ENCODE measurements around the gene HEATR5A.

Gene HEATR5A

DNA sequence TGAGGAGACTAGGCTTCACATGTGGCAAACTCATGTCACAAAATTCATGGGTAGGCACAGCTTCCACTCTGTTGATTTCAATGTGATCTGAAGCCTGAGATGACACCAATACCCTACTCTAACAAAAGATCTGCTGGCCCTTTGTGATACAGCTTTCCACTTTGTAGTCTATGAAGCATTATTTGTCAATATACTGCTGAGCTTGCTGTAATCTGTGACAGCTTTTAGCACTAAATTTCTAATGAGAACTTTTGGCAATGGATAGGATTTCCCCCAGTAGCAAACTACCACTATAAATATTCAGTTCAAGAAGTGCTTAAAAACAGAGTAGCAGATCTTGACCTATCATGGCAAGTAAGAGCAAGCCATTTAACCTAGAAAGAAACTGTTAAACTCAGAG, 5.6 kb upstream of the HEATR5A start:
- DNase-seq, result no peak

GRCh38 chr14:31421200-31421599, 850 bp upstream of the HEATR5A start:
- no peak for DNase-seq

DNA sequence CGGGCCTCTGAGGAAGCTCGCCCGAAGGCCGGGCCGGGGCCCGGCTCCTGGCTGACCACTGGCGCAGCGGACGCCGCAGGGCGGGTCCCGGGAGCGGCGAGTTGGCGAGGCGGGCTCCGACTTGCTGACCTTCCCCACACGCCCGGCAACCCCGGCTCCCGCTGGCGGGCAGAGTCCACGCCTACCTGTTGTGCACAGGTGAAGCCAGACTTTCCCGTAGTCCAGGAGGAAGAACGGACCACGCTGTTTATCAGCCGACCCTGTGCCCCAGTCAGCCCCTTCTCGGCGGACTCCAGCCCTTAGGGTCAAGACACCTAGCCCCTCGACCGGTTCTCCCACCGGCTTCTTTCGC, 407 bp downstream of the HEATR5A start:
- DNase-seq, result no peak

DNA sequence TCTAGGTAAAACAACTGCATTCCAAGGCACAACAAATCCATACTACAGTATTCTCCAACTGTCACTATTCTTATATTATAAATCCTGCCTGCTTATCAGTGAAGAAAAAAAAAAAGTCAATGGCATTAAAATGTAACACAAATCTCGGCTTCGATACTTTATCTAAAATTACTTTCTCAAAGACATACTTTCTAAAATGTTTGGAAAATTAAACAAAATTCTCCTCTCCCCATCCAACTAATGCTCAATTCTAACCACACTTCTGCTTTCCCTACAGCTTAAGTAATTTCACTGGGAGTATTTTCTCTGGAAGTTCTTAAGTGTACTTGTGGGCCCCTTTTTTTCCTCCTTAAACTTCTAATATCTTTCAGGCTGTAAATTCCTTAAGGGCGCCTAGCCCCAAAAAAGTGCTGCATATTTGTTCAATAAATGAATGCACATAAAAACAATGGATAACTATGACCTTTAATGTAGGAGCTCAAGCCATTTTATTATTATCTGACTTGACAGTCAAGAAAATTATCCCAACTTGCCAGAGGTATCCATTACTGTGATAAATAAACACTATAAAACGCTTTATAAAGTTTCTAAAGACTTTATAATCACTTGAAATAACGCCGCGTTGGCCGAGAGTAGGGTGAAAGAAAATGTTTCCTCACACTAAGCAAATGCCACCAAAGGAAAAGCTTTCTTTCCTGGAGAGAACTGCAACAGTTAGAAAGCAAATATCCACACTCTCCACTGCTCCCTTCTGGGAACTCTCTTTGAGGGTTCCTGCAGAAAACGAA, 977 bp downstream of the HEATR5A start:
- DNase-seq, result no peak

GRCh38 chr14:31418440-31418839, 1.9 kb downstream of the HEATR5A start:
- DNase-seq, result no peak

DNA sequence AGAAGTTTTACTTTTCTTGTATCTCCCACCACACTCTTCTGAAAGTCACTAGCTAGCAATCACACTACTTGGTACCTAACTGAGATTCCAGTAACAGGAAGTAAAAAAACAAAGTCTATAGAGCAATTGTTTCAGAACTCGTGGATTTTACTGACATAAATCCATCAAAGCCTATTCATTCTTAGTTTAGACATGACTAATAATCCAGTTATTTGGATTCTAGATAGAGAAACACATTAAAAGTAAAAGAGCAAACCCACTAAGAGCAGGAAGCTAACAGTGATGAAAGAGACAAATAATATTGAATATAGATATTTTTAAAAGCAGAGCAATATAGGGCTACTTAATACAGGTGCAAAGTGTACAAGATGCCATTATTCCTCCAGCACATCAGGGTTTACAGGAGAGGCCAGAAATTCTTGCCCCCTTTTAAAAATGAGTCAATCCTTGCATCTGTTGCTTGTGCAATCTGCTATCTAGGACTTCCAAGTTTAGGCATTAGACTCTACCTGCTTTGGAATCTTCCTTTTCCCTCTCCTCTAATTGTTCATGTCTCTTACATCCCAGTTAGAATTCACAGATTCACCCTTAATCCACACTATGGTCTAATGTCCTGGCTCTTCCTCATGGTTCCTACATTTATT, 6.0 kb downstream of the HEATR5A start:
- DNase-seq, result no peak

DNA sequence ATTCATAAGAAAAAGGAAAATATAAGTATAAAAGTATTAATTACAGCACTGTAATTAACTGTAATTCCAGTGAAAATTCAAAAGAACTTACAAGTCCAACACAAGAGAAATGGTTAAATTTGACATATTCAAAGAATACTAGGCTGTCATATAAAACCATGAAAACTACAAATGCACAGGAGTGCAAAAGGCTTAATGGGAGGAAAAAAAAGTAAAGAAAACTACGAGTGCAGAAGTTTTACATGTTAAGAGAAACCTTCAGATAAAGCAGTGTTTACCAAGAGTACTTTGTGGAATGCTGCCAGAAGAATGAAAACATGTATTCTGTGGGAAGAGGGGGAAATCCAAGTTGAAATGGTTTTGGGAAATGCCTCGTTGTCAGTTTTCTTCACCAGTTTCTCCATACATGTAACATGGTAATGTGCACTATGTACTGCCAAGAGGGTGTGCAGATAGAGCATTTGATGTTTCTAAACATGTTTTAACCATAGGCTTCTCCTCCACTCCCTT, 9.1 kb downstream of the HEATR5A start:
- no peak for DNase-seq

- no peak for DNase-seq
Observed at GRCh38 chr14:31410048-31410650, 10.2 kb downstream of the HEATR5A start.

DNA sequence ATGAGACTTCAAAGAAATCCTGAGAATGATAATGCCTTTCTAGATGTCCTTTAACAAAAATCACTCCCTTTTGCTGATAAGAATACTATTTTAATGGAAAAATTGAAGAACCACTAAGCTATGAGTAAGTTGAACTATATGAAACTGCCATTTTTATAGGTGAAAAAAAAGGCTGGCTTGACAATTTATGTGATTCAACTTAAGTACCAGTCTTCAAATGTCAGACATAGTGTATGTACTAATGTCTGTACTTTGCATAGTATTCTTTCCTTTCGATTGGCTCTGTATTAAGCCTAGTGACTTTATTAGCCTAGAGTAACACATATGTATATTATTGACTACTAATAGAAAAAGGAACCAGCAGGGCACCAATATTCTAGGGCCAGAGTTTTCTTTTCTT, 11.9 kb downstream of the HEATR5A start:
- DNase-seq, result no peak

- no peak for DNase-seq
Observed at GRCh38 chr14:31405599-31406232, 14.6 kb downstream of the HEATR5A start.

DNA sequence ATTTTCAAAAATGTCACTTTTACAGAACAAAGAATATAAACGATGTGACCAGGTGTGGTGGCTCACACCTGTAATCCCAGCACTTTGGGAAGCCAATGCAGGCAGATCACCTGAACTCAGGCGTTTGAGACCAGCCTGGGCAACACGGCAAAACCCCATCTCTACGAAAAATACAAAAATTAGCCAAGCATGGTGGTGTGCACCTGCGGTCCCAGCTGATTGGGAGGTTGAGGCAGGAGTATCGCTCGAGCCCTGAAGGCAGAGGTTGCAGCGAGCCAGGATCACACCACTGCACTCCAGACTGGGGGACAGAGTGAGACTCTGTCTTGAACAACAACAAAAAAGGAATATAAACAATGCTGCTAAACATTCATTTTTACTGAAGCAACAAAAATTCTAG, 15.2 kb downstream of the HEATR5A start:
- DNase-seq, result no peak

DNA sequence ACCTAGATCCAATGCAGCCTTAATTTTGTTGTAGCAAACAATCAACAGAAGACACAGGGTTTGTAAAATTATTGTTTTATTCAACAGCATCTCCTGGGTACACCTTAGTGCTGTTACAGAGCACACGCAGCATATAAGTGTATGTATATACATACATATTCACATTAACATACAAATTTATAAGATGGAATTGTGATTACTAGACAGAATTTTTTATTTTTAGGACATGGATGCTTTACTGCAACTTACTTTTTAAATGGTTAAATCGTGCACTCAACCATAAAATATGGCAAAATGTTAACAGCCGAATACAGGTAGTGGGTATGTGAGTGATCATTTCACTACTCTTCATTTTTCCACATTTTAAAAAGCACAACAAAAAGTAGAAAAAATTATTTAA, 16.6 kb downstream of the HEATR5A start:
- DNase-seq, result no peak

DNA sequence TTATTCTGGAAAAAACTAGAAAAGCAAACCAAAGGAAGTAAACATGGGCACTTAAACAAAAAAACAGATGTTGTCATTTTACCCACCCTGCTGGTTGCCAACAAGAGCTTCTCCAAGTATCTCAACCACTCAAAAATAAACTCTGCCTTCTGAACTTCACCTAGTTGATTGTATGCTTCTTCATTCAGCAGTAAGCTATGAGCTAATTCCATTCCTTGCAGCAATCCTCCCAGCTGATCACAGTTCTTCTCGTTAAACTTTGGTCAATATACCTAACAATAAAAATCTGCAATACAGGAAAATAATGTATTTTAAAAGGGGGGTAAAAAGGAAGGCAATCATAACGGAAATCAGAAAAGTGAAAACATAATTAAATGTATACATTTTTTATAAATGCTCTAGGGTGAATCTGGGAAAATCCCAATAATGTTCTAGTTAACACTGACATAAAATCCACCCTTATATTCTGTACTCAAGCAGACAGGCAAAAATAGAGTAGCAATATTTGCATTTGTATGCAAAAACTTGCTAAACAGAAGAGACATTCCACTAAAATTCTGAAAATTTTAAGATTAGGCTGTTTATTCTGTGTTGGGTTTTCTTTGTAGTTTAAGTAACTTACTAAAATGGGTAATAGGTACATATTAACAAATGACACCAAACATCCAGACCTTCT, 17.4 kb downstream of the HEATR5A start:
- no peak for DNase-seq

DNA sequence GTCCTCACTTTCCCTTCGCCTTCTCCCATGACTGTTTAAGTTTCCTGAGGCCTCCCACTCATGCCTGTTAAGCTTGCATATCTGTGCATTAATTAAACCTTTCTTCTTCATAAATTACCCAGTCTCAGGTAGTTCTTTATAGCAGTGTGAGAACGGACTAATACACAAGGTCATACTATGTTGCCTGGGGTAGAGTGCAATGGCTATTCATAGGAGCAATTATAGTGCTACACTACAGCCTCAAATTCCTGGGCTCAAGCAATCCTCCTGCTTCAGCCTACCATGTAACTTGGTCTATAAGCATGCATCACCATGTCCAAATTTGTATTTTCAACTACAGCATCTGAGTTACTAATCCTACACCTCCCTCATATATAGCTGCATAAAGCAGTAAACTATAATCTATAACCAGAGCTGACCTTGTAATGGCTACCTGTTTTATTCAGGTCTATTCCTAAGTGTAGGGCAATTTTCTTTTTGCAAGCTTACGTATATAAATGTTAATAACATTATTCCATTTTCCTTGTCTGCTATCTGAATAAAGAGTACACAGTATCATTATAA, 18.9 kb downstream of the HEATR5A start:
- no peak for DNase-seq

DNA sequence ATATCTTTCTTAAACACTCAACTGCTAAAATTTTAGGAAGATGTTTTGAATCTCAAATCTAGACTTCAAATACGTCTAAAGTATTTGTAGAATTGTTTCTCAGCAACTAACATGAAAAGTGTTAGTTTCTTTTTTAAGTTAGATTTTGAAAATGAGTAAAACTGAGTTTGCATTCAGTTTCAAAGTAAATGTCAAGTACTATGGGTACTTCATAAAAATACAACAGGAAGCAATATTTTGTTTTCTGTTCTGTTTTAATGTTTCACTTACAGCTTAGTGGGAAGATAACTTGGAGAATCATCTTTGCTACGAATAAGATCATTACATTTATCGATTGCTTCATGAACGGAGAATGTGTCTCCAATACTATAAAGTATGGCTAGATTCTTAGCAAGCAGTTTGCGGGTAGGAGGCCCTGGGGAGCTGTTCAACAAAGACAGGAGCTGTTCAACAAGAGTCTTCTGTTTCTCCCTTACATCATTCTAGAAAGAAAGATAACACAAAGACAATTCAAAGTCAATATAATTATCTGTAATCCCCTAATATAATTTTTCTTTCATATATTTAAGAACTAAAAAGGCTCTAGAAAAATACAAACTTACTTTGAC, 20.2 kb downstream of the HEATR5A start:
- no peak for DNase-seq

DNA sequence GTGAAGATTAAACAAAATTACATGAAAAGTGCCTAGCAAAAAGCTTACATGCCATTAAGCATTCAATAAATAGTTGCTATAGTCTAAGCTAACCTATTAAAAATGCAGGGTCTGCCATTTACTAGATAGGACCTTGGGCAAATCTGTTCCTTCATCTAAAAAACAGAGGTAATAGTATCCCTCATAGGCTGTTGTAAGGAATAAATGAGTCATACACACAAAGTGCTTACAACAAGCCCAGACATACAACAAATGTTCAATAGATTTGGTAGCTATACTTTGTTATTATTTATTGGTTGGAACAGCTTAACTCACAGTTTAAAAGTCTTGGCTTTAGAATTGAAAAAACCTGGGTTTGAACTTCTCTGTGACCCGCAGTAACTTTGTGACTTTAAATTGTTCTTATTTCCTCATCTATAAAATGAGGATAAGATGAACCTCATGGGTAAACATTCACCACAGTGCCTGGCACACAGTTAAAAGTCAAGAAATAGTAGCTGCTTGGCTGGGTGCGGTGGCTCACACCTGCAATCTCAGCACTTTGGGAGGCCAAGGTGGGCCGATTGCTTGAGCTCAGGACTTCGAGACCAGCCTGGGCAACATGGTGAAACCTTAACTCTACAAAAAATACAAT, 24.7 kb downstream of the HEATR5A start:
- no peak for DNase-seq

GRCh38 chr14:31395119-31395518, 25.2 kb downstream of the HEATR5A start:
- no peak for DNase-seq

DNA sequence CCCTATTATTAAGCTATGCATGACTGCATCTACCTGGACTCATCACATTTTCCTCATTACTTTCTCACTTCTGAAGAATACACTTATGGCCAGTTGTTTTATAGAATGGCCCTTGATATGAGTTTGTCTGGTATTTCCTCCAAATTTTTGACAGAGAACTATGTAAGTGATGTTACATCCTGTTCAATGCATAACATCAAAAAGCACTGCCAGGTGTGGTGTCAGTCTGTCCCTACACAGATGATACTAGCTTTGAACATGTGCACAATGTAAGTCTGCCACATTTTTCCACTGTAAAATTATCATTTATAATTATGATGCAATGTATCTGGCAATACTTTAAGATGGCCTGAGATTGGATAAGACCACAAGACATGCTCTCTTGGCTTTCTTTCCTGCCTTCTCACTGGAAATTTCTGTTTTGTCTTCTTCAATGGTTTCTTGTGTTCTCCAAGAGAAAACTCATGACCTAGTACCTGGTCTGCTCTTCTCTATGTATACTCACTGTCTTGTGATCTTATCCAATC, 28.3 kb downstream of the HEATR5A start:
- no peak for DNase-seq

GRCh38 chr14:31391473-31391872, 28.9 kb downstream of the HEATR5A start:
- no peak for DNase-seq

GRCh38 chr14:31389946-31390345, 30.4 kb downstream of the HEATR5A start:
- no peak for DNase-seq

DNA sequence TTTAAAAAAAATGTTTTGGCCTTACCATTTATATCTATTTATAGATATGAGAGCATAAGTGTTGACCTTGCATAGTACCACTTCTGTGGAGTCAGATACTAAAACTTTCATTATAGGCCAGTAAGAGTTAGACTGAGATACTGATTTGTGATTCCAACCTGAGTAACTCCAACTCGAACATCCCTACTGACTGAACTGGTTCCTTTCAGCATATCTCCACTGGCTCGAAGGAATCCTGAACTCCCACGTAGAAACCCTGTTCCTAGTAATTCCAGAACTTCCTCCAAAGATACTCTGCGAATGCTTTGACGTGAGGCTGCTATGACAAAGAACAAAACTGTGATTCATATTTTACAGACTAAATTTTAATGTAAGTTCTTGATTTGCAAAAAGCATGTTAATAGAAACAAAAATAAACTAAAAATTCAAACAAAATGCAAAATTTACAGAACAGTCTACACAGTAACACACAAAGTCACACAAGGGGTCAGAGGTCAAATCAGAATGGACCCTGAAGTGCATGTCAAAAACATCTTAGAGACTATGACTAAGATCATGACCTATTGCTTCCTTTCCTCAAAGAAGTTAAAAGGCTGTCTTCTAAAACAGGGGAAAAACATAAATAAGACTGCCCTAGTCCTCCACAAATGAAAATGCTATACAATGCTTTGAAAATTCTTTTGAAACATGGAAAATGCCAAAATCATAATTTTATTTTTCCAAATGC, 31.5 kb downstream of the HEATR5A start:
- DNase-seq, result no peak

Measured in NCI-H187 treated with DMSO at 0.1 percent for 48 hours (cell line).